ENCODE data around the gene TSPAN12. TPM values are rescaled to one million over a fixed set of nuclear protein-coding genes. Genes with fewer than 3 reads are reported as not detected.

TSPAN12 gene
- polyA plus RNA-seq, 1 donor from 2014 or later: 2.2 TPM

- TF ChIP-seq REST (IDR thresholded peaks at IDR 0.05; ENCODE audit: borderline replicate concordance) (no peak), SMC3 (conservative IDR thresholded peaks at IDR 0.05; ENCODE audit: poor library complexity) (no peak), POLR2AphosphoS5 (IDR thresholded peaks at IDR 0.05) (no peak), TAF1 (IDR thresholded peaks at IDR 0.05; ENCODE audit: low read depth) (no peak), RAD21 (conservative IDR thresholded peaks at IDR 0.05) (no peak), MXI1 (conservative IDR thresholded peaks at IDR 0.05; ENCODE audit: poor library complexity, severe bottlenecking) (no peak), CTCF (IDR thresholded peaks at IDR 0.05; ENCODE audit: poor library complexity, severe bottlenecking) (no peak), EP300 (conservative IDR thresholded peaks at IDR 0.05; ENCODE audit: poor library complexity, severe bottlenecking) (no peak), EZH2 (IDR thresholded peaks at IDR 0.05; ENCODE audit: borderline replicate concordance, insufficient read depth, low read length, poor library complexity, severe bottlenecking) (no peak)
- H3K27me3 ChIP-seq (ENCODE audit: insufficient read depth, low read depth, low read length): no peaks in the 10 kb centered on the region
- H3K9me3 ChIP-seq (ENCODE audit: low read length): no peaks in the 10 kb centered on the region
- no peaks in the 10 kb centered on the region for H3K36me3 ChIP-seq (ENCODE audit: insufficient read depth, low read length)
- no peak overlapping the region for H3K27ac ChIP-seq (ENCODE audit: low read length)
- H4K20me1 ChIP-seq (ENCODE audit: insufficient read depth): no peaks in the 10 kb centered on the region
- no peak overlapping the region for H3K4me2 ChIP-seq (ENCODE audit: low read length)
- no peaks in the 10 kb centered on the region for H3F3A ChIP-seq (ENCODE audit: insufficient read depth, low read length, poor library complexity, severe bottlenecking)
- H3K9ac ChIP-seq (ENCODE audit: low read length): no peak overlapping the region
- H3K4me3 ChIP-seq (ENCODE audit: low read length): no peak overlapping the region
- H2AFZ ChIP-seq (ENCODE audit: low read depth, low read length): no peak overlapping the region
- H3K79me2 ChIP-seq (replicated peaks; ENCODE audit: insufficient read depth, low read length): no peaks in the 10 kb centered on the region
- no peaks in the 10 kb centered on the region for H3K9me2 ChIP-seq (ENCODE audit: insufficient read depth, low read length)
Measured at GRCh38 chr7:120828528-120828927, 29.4 kb downstream of the TSPAN12 start.

- no peaks in the 10 kb centered on the region for H3F3A ChIP-seq (ENCODE audit: insufficient read depth, low read length, poor library complexity, severe bottlenecking)
- no peak overlapping the region for H3K4me3 ChIP-seq (ENCODE audit: low read length)
- H2AFZ ChIP-seq (ENCODE audit: low read depth, low read length): no peak overlapping the region
- H3K27me3 ChIP-seq (ENCODE audit: insufficient read depth, low read depth, low read length): no peaks in the 10 kb centered on the region
- TF ChIP-seq MXI1 (conservative IDR thresholded peaks at IDR 0.05; ENCODE audit: poor library complexity, severe bottlenecking): no peak
- no peak for TF ChIP-seq REST (IDR thresholded peaks at IDR 0.05; ENCODE audit: borderline replicate concordance)
- no peak for TF ChIP-seq EP300 (conservative IDR thresholded peaks at IDR 0.05; ENCODE audit: poor library complexity, severe bottlenecking)
- no peak overlapping the region for H3K9ac ChIP-seq (ENCODE audit: low read length)
- H3K4me2 ChIP-seq (ENCODE audit: low read length): no peak overlapping the region
- no peak overlapping the region for H3K27ac ChIP-seq (ENCODE audit: low read length)
- H4K20me1 ChIP-seq (ENCODE audit: insufficient read depth): no peaks in the 10 kb centered on the region
- H3K9me2 ChIP-seq (ENCODE audit: insufficient read depth, low read length): no peaks in the 10 kb centered on the region
- H3K9me3 ChIP-seq (ENCODE audit: low read length): no peaks in the 10 kb centered on the region
- no peaks in the 10 kb centered on the region for H3K79me2 ChIP-seq (replicated peaks; ENCODE audit: insufficient read depth, low read length)
- H3K36me3 ChIP-seq (ENCODE audit: insufficient read depth, low read length): no peaks in the 10 kb centered on the region
Measured at GRCh38 chr7:120827371-120828118, 30.4 kb downstream of the TSPAN12 start.
